Pons (tissue), 1 donor: ENCODE data around the gene RPL22.
"Not testable (repeated sequence)": the region's sequence is repeated elsewhere in the genome, so short reads cannot be mapped to it uniquely, and the experiment has no call there.

Source experiments
- DNase-seq: peaks from one replicate; pipeline ENCODE4 v3.0.0-alpha.2; 2016; ENCODE audit warnings: low spot score

RPL22 gene

DNA sequence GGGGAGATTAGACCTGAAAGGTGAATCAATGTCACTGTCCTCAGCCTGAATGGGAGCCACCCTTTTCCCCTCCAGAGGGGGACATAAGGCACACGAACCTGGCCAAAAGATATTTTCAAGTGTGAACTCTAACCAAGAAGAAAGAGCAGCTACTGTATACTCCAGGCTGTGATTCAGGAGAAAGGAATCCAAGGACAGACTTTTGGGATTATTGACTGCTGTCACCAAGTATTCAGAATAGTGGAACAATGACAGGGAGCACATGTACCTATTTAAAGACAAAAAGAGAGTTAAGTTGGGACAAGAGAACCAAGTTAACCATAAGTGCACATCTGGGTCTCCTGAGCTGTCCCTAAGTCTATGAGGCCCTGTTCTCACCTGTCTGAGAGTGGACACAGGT lies 34.0 kb upstream of the RPL22 start:
- no peak for DNase-seq

GRCh38 chr1:6225651-6226050 lies 26.3 kb upstream of the RPL22 start:
- DNase-seq, result no peak

GRCh38 chr1:6224718-6225117 lies 25.3 kb upstream of the RPL22 start:
- DNase-seq, result no peak

DNA sequence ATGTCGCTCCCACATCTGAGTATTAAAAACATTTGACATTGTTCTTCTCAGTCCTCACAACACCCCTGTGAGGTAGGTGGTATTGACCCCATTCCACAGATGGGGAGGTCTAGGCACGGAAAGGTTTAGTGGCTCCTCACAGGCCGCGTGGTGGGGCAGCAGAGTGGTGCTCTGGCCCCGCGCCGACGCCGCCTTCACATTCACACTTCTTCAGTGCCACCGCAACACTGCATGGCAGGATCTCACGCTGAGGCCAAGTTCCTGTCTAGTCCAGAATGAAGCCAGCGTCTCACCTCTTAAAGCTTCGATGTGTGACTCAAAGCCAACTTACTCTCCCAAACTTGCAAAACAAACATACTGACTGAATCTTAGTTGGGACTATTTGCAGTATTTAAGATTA lies 24.2 kb upstream of the RPL22 start:
- DNase-seq, result no peak

DNA sequence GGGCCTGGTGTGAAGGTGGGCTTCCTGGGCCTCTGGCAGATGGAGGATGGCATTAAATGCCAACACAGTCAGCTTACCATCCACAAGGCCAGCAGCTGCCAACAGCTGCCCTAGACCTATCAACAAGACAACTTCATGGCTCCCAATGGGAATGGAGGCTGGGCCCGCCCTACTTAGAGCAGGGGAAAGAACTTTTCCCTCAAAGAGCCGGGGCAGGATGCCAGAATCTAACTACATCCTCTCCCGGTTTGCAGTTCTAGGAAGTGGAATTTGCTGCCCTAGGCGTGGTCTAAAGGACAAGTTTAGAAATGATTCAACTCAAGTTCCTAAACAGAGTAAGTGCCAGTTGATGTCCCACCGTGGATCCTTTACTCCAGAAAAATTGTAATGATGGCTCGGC lies 23.2 kb upstream of the RPL22 start:
- DNase-seq, result no peak

DNA sequence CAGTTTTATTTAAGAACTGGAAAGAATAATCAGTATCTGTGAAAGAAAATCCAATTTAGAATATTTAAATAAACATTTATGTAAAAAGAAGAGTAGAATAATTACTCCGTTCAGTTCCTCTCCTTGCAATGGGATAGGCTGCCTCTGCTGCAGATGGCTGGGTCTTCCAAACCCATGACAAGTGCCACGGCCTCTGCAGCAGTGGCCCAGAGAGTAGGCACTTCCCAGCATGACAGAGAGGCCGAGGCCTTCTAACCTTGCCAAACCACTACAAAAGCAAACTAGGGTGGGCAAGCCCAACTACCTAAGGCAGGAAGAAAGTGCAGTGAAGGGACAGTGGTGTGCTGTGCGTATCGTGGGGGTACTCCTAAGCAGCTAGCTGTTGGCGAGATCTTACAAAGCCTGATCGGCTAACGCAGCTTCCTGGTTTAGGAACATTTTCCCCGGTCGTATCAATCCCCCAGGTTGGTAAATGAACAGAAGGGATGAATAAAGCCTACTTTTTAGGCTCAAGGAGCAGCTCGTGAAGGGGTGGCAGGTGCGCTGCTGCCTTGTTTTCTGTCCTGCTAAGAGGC lies 21.9 kb upstream of the RPL22 start:
- no peak for DNase-seq

- DNase-seq, result no peak
Observed at GRCh38 chr1:6220236-6220635, 20.8 kb upstream of the RPL22 start.

DNA sequence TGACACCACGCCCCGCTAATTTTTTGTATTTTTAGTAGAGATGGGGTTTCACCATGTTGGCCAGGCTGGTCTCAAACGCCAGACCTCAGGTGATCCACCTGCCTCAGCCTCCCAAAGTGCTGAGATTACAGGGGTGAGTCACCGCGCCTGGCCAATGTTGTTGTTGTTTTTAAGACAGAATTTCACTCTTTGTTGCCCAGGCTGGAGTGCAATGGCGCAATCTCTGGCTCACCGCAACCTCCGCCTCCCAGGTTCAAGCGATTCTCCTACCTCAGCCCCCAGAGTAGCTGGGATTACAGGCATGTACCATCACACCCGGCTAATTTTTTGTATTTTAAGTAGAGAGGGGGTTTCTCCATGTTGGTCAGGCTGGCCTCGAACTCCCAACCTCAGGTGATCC lies 20.2 kb upstream of the RPL22 start:
- not testable (repeated sequence) for DNase-seq

- no peak for DNase-seq
Observed at GRCh38 chr1:6218375-6219164, 19.2 kb upstream of the RPL22 start.

DNA sequence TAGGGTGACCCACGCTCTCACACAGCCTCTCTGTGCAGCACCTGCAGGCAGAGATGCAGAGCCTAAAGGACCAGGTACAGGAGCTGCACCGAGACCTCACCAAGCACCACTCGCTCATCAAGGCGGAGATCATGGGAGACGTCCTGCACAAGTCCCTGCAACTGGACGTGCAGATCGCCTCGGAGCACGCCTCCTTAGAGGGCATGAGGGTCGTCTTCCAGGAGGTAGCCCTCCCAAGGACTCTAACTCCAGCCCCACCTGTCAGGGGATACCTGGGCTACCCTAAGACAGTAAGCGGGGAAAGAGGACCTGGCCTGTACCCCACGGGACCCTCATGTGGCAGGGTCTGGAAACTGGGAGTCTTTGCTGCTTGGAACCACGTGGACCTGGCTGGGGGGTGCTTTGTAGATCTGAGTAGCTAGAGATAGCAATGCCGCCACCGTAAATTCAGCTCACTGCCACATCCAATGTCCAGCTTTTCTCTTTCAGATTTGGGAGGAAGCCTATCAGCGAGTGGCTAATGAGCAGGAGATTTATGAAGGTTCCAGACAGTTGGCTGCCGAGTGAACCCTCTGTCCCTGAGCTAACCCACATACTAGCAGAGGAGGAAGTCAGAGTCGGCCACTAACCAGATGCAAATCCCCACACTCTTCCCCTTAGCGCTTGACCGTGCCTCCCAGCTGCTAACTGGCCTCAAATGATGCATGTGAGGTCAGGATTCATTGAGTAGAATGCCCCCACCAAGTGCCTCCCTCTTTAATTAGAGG lies 13.0 kb upstream of the RPL22 start:
- DNase-seq, result no peak

- no peak for DNase-seq
Observed at GRCh38 chr1:6211731-6212130, 12.3 kb upstream of the RPL22 start.

DNA sequence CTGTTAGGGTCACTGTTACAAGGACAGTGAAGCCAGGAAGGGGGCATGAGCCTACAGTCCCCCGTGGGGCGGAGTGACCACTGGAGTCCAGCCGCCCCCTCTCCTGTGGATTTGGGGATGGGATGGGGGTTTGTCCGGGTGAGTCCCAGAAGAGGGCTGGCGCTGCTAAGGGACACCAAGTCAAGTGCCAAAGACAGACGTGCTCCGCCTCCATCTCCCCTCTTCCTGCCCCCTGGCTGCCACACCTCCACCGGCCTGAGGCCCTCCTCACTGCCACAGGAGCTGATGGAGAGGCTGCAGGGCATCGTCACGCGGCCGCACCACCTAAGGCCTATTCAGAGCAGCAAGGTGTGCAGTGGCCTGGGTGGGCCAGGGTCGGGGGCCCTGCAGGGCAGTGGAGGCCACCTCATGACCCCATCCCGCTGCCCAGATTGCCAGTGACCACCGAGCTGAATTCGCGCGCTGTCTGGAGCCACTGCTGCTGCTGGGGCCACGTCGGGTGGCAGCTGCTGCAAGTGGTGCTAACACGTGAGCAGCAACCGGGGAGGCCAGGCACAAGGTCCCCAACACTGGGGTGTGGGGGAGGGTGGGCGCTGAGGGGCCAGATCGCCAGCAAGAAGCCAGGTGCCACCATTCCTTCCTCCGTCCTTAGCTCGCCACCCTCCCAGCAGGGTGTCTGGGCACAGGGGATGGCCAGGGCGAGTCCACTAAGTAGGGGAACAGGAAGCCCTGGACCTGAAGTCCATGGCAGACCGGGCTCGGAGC lies 11.4 kb upstream of the RPL22 start:
- DNase-seq, result no peak

- DNase-seq, result no peak
Observed at GRCh38 chr1:6209661-6210580, 10.5 kb upstream of the RPL22 start.

GRCh38 chr1:6208723-6209660 lies 9.6 kb upstream of the RPL22 start:
- DNase-seq, result no peak

- no peak for DNase-seq
Observed at GRCh38 chr1:6207921-6208320, 8.5 kb upstream of the RPL22 start.

- no peak for DNase-seq
Observed at GRCh38 chr1:6207075-6207885, 7.9 kb upstream of the RPL22 start.

GRCh38 chr1:6206520-6206855 lies 7.1 kb upstream of the RPL22 start:
- DNase-seq, result no peak

- no peak for DNase-seq
Observed at GRCh38 chr1:6205849-6206519, 6.6 kb upstream of the RPL22 start, which contains the start of gene RNF207. Gene RNF207, plus strand, starts transcription at chr1:6206119. Its CDS starts 417 bp downstream, at chr1:6206536.

DNA sequence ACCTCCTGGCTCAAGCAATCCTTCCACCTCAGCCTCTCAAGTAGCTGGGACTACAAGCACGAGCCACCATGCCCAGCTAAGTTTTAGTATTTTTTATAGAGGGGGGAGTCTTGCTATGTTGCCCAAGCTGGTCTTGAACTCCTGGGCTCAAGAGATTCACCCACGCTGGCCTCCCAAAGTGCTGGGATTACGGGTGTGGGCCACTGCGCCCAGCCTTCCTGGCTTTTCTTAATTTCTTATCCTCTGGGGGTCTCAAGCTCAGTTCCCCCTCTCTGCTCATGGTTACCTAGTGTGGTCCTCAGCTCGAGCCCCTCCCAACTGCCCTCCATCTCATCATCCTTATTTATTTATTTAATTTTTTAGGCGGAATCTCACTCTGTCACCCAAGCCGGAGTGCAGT lies 2.9 kb upstream of the RPL22 start:
- DNase-seq, result no peak
